HEK293 (cell line): Measurements from ENCODE around the gene SS18L1.

Experiments used
- ATF2 ChIP-seq: fragments of 450-650 bp; formaldehyde crosslinking; IDR thresholded peaks from 2 replicates; pipeline ENCODE4 v1.5.1; 2016; ENCODE audit warnings: missing biosample characterization, missing genetic modification characterization, low read depth
- CTCF ChIP-seq: fragments of 450-650 bp; formaldehyde crosslinking; IDR thresholded peaks from 2 replicates; pipeline ENCODE4 v1.5.1; 2016; ENCODE audit warnings: missing biosample characterization, missing genetic modification characterization
- EGR2 ChIP-seq: fragments of 450-650 bp; formaldehyde crosslinking; IDR thresholded peaks from 2 replicates; pipeline ENCODE4 v1.5.1; 2016; ENCODE audit warnings: low read depth, missing biosample characterization, missing genetic modification characterization
- REST ChIP-seq: fragments of 450-650 bp; formaldehyde crosslinking; IDR thresholded peaks from 2 replicates; pipeline ENCODE4 v1.5.1; 2016; ENCODE audit warnings: missing biosample characterization, missing genetic modification characterization
- SP7 ChIP-seq: fragments of 450-650 bp; formaldehyde crosslinking; IDR thresholded peaks from 2 replicates; pipeline ENCODE4 v1.5.1; 2016; ENCODE audit warnings: missing biosample characterization, missing genetic modification characterization
- ZBTB17 ChIP-seq: fragments of 450-650 bp; formaldehyde crosslinking; IDR thresholded peaks from 2 replicates; pipeline ENCODE4 v1.5.1; 2016; ENCODE audit warnings: missing biosample characterization, missing genetic modification characterization
- ZBTB21 ChIP-seq: fragments of 450-650 bp; formaldehyde crosslinking; IDR thresholded peaks from 2 replicates; pipeline ENCODE4 v1.5.1; 2017; ENCODE audit warnings: missing biosample characterization, missing genetic modification characterization
- ZNF10 ChIP-seq: fragments of 450-650 bp; formaldehyde crosslinking; IDR thresholded peaks from 2 replicates; pipeline ENCODE4 v1.5.1; 2017; ENCODE audit warnings: missing biosample characterization, missing genetic modification characterization
- ZNF18 ChIP-seq: fragments of 450-650 bp; formaldehyde crosslinking; IDR thresholded peaks from 2 replicates; pipeline ENCODE4 v1.5.1; 2016; ENCODE audit warnings: missing biosample characterization, missing genetic modification characterization
- ZNF449 ChIP-seq: fragments of 450-650 bp; formaldehyde crosslinking; IDR thresholded peaks from 2 replicates; pipeline ENCODE4 v1.5.1; 2017; ENCODE audit warnings: missing biosample characterization, mild to moderate bottlenecking, missing genetic modification characterization, moderate library complexity
- ZNF629 ChIP-seq: fragments of 450-650 bp; formaldehyde crosslinking; IDR thresholded peaks from 2 replicates; pipeline ENCODE4 v1.5.1; 2017; ENCODE audit warnings: missing biosample characterization, missing genetic modification characterization
- ZNF664 ChIP-seq: fragments of 450-650 bp; formaldehyde crosslinking; IDR thresholded peaks from 2 replicates; pipeline ENCODE4 v1.5.1; 2016; ENCODE audit warnings: missing biosample characterization, missing genetic modification characterization
- ZNF707 ChIP-seq: fragments of 450-650 bp; formaldehyde crosslinking; IDR thresholded peaks from 2 replicates; pipeline ENCODE4 v1.5.1; 2016; ENCODE audit warnings: missing biosample characterization, missing genetic modification characterization

- TF ChIP-seq REST (no peak), ZNF449 (no peak), ZNF664 (tag by site-specific recombination) (no peak), ZBTB21 (tag by site-specific recombination) (no peak), CTCF (tag by site-specific recombination) (no peak), ZBTB17 (tag by site-specific recombination) (no peak), ZNF10 (tag by site-specific recombination) (no peak), ZNF707 (no peak), ZNF18 (tag by site-specific recombination) (no peak), ZNF629 (tag by site-specific recombination) (no peak), ATF2 (tag by site-specific recombination) (no peak), SP7 (tag by site-specific recombination) (no peak), EGR2 (tag by site-specific recombination) (no peak)
These were observed 86.1 kb downstream of the SS18L1 start for GRCh38 chr20:62229667-62230066.
